GM18526 (cell line): ENCODE results near the gene LCN2.
A peak's percentile ranks its signal among the peaks of the same experiment; 100 is the strongest.

Experiments used
- POLR2A ChIP-seq: IDR thresholded peaks from 3 replicates; pipeline ENCODE4 v1.6.1; 2011; ENCODE audit not compliant: insufficient read length; ENCODE audit errors: extremely low read depth

Gene LCN2

GRCh38 chr9:128190516-128191405 is 41.5 kb downstream of the LCN2 start:
- no peak for TF ChIP-seq POLR2A

- TF ChIP-seq POLR2A = peak; percentile 71
These were observed 42.3 kb downstream of the LCN2 start, which contains the start of gene CIZ1 for GRCh38 chr9:128191406-128192046. TSS of gene CIZ1 (minus strand) at chr9:128191572. CDS start at chr9:128190857, 715 bp downstream.

- TF ChIP-seq POLR2A = no peak
These were observed 43.5 kb downstream of the LCN2 start for GRCh38 chr9:128192601-128193371.

- no peak for TF ChIP-seq POLR2A
These were observed 44.3 kb downstream of the LCN2 start for GRCh38 chr9:128193469-128194096.

- TF ChIP-seq POLR2A = no peak
These were observed 52.5 kb downstream of the LCN2 start for GRCh38 chr9:128201441-128202369.

- TF ChIP-seq POLR2A = no peak
These were observed 53.4 kb downstream of the LCN2 start for GRCh38 chr9:128202648-128203023.
